HG03095 (cell line): ENCODE measurements around the gene HNRNPM.

ENCODE experiments used
- ATAC-seq: cut with Tn5 transposase; IDR thresholded peaks from one replicate; pipeline ENCODE4 v1.9.1; 2021; ENCODE audit warnings: moderate library complexity; ENCODE audit not compliant: unreplicated experiment

The HNRNPM gene

DNA sequence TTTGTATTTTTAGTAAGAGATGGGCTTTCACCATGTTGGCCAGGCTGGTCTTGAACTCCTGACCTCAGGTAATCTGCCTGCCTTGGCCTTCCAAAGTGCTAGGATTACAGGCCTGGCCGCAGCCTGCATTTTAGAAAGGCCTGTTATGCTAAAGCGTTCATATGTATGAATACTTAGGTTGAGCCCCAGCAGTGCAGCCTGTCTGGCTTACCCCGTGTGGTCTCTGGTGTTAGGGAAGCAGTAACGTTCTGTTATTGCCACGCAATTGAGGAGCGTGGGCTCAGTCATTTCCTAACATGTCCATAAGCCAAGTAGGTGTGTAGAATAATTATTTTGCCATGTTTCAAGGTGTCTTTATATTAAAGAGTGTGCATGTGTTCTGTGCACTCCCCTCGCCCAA, 14.3 kb downstream of the HNRNPM start:
- ATAC-seq = no peak

DNA sequence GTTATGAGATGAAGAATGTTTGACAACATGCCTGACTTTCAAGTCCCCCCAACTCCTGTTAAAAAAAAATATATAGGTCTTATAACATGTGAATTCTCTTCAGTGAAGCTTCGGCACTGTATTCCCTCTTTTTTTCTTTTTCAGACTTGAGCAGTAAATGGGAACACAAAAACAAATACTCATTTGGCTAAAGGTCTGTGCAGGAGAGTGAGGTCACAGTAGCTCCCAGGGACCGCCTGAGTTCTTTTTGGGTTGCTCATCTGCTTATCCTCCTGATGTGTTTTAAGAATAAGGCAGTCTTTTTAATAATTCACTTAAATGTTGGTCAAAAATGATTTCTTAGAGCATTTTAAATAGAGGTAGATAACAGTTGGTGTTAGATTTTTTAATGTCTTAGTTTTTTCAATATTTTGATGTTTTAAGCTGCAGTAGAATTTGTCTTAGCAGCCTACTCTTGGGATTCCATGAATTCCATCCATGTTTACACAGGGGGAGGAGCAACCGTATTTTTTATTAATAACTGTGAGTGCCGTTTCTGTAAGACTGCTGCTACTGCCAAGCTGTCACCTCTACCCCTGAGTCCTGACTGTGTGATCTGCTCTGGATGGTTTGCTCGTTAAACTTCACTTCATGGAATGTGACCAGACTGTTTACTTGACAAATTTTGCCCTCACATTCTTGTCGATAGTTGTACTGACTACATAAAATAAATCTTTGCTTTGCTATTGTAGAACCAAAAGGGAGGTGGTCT, 14.9 kb downstream of the HNRNPM start:
- ATAC-seq = no peak

DNA sequence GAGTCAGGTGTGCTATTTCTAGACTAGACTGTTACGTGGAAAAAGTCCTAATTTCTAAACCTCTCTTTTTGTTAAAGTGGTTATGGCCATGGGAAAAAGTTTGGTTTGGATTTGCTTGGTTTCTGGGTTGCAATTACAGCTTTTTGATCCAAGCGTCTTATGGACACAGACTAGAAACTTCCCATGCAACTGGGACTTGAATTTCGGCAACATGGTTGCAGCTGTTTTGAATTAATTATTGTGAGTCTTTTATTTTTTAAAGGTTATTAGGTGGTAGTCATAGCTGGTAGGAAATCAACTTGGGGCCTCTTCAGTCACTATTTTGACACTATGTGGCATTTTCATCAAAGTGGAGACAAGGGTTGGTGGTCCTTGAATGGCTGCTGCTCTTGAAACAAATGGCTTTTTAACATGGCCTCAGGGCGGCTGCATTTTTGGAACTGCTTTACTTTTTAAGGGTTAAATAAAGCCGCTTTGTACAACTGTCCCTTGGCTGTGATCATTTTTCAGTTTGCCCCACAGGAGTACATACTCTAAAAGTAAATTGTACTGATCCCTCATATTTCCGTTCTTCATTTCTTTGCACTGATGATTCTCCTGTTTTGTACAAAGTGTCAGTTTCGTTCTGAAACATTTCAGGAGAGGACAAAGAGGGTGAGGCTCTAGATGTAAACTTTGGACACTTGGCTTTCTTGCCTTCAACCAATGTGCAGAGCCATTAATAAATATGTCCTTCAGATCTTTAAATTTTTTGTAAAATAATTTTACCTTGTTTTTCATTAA, 15.9 kb downstream of the HNRNPM start:
- ATAC-seq = no peak

DNA sequence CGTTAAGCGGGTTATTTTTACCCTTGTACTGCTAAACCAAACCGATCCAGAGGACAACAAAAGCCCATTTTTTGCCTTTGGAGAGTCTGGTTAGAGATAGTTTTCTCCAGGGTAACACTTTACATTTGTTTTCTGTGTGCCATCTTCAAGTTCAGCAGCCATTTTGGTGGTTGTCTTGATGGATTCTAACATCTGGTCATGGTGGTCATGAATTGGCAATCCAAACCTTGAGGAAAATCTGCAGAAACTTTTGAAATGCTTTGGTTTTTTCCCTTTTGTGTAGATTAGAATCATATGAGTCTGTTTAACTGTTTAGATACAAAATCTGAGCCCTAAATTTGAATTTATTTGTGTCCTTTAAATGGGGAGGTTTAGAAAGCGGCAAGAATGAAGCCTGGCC, 16.6 kb downstream of the HNRNPM start:
- no peak for ATAC-seq

DNA sequence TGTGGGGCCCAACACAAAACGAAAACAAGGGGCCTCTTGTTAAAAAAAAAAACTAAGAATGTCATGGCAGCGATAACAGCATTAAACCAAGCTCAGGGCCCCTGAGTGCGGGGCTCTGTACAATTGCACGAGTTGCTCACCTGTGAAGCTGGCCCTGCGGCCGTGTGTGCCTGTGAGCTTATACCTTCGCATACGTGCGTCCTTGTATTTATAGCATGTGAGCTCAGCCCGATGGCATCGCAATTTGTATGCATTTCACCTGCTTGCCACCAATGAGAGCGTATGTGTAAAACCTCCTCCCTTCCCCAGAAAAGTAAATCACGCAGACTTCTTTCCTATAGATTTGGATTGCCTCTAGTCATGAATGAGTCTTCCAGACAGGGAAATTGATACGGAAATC, 17.1 kb downstream of the HNRNPM start:
- no peak for ATAC-seq

DNA sequence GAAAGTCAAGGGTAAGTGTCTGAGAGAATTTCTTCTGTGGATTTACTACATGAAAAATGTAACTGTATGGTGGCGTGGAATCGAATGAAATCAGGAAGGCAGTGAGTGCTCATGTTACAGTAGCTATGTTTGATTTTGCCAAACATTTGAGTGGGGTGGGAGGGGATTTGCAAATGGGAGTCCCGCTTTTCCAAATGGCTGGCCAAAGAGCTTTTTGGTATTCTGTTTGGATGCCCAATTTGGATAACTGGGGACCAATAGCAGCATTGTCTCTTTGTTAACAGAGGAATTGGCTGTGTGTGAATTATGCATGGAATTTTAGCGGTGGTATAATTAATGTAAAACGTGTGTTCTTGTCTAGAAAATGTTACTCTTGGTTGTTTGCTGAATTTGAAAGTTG, 17.8 kb downstream of the HNRNPM start:
- no peak for ATAC-seq

DNA sequence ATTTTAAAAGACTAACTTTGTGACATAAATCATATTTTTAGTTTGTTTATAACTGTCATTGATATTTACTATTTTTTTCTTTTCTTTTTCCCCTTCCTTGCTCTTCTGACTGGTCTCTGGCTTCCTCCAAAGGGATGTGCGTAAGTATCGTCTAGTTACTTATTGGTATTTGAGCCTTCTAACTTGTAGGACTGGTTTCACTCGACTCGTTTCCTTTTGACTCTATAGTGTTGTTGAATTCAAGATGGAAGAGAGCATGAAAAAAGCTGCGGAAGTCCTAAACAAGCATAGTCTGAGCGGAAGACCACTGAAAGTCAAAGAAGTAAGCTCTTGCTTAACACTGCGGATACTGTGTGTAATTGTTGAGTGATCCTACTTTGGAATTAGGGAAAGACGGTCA, 18.6 kb downstream of the HNRNPM start:
- ATAC-seq = no peak

DNA sequence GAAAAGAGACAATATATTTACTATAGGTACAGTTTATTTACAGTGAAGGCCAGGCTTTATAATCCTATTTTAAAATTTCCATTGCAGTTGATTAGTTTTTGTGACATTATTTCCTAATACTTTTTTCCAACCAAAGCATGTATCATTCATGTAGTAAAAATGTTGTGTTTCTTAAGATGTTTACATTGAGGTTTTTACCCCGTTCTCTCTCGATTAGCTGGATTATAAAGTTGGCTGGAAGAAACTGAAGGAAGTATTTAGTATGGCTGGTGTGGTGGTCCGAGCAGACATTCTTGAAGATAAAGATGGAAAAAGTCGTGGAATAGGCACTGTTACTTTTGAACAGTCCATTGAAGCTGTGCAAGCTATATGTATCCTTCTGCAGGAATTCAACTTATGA, 21.2 kb downstream of the HNRNPM start:
- ATAC-seq = no peak

DNA sequence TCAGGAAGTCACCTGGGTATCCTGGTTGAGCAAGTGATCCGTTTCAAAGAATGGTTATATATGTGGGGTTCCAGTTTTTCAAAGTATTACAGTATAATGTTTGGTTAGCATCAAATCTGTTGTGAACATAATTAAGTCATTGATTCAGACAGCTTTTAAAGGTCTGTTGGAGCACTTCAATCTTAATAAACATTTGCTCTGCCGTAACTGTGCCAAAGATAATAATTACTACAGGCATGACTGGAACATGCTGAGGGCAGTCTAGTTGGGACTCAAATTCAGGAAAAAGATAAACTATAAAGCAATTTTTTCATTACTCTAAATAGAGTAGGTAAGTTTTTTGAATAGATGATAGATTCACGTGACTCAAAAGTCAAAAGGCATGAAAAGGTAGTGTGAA, 23.3 kb downstream of the HNRNPM start:
- ATAC-seq = no peak

DNA sequence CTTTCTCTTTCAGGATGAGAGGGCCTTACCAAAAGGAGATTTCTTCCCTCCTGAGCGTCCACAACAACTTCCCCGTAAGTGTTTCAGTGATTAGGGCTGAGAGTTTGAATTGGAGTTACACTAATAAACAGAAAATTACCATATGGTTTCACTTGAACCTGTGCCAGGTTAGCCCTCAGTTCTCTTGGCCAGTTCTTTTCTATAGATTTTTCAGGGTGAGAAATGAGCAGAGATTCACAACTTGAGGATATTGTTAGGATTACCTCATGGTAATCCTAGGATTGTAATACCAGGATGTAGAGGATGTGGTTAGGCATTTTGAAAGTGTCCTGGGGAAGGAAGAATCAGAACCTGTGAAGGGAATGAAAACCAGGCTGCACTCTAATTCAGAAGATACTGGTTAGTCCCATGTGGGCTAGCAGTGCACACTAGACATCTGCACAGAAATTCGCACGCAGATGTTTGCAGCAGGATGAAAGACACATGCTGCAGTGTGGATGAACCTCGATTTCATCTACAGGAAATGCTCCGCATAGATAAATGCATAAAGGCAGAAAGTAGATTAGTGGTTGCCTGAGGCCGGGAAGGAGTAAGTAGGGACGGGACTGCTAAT, 24.1 kb downstream of the HNRNPM start:
- no peak for ATAC-seq

DNA sequence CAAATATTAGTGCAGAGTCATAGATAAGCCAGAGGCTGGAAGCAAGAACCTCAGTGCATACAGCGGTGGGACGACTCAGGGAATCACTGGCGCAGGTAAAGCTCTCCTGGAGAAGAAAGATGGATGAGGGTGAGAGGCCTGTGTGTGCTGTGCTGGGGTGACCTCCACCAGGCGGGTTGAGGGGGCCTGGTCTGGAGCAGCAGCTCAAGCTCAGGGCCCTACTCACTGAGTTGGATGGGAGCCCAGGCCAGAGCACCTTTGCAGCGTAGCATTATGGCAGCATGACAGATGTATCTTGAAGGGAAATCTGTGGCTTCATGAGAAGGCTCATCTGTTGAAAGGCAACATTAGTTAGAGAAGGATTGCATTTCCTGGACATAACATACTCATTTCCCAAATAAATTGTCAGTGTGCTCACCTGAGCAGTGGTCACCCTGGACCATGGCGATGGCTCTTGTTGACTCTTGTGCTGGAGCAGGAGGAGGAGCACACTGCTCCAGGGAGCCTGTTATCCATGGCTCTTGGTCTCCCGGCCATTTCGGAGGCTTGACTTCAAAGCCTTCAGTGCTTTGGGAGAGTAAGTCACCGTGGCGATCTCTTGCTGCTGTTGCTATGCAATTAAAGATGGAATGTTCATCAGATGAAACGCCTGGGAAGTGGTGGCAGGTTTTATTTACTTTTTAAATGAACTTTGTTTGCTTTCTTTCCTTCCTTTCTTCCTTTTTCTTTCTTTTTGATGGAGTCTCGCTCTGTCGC, 25.0 kb downstream of the HNRNPM start:
- ATAC-seq = no peak

DNA sequence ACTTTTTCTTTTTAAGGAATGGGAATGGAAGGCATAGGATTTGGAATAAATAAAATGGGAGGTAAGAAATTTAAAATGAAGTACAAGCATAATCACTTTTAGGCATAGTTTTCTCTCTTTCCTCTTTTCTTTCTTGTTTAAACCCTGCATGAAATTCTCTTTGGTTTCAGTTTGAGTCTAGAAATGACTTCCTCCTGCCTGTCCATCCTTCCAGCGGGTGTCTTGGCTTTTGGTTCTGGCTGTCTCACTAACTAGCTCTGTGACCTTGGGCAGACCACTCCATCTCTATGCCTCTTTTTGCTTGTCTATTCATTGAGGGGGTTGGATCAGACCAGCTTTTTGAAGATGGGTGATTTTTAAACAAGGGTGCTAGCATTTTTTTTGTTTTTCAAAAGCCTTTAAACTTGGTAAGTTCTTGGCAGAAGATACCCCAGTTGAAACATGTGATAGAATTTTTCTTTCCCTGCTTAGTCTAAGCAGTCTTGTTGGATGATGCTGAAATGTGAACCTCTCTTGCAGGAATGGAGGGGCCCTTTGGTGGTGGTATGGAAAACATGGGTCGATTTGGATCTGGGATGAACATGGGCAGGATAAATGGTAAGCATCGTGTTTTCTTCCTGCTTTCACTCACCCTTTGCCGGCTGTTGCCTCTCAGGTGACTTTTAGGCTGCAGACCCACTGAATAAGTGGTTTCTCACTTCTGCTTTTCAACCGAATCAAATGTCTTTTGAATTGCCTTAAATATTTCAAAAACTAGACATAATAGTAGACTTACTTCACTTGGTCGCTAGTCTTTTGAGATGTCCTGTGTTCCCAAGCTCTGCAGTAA, 29.1 kb downstream of the HNRNPM start:
- no peak for ATAC-seq

DNA sequence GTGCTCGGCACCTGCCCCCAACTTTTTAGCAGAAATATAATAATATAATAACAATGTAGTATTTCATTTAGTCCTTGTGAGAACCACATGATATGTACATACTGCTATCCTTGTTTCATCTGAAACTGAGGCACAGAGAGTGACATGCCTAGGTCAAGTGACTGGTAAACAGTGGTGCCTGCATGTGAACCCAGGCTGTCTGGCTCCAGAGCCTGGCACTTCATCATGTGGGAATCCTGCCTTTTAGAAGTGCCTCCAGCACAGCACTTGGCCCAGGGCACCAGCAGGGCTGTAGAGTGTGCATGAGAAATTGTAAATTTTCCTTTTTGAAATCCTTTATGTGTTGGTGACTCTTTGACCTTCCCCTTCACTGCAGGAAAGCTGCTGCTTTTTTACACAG, 30.2 kb downstream of the HNRNPM start:
- no peak for ATAC-seq

DNA sequence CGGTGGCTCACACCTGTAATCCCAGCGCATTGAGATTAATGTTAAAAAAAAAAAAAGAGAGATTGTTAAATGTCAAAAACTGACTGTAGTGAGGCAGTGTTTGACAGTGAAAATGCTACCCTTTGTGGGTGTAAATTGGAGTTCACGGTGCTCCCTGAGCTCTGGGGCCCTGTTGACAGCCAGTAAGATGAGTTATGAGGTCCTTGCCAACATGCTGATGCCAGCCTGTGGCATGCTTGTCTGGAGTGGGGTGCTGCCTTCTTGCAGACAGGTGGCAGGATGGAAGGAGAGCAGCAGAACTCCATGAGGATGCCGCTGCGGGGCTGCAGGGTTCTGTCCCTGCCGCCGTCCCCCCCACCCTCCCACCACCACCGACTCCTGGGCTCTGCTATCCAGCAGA, 31.7 kb downstream of the HNRNPM start:
- no peak for ATAC-seq

DNA sequence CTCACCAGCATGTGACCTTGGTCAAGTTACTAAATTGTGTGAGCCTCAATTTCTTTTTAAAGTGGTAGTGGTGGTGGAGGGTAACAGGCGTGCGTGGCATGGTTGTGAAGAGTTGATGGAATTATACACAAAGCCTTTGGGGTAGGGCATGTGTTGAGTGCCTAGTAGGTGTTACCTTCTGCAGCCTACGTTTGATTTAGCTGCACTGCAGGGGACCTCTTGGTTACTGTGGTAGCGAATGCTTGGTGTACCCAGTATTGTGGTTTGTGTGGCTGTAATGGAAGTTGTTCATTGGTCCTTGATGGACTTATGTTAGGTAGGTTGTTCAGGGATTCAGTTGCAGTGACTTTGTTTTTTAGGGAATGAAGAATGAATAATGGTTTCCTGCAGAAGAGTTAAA, 33.1 kb downstream of the HNRNPM start:
- no peak for ATAC-seq

DNA sequence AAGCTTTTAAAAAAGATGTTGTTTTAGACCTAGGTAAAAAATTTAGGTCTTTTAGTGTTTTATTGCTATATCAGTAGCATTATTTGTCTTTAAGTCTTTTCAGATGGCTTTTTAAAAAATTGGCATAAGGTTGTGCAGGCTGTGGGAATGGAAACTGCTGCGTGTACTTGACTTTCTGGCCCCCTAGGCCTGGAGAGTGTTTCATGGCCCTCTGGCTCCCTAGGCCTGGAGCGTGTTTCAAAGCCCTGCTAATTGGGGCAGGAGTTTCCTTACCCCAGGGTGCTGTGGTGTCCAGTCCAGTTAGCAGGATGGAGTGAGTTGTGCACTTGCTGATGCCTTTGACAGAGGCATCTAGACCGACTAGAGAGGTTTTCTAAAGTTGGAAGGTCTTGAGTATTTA, 33.8 kb downstream of the HNRNPM start:
- no peak for ATAC-seq

DNA sequence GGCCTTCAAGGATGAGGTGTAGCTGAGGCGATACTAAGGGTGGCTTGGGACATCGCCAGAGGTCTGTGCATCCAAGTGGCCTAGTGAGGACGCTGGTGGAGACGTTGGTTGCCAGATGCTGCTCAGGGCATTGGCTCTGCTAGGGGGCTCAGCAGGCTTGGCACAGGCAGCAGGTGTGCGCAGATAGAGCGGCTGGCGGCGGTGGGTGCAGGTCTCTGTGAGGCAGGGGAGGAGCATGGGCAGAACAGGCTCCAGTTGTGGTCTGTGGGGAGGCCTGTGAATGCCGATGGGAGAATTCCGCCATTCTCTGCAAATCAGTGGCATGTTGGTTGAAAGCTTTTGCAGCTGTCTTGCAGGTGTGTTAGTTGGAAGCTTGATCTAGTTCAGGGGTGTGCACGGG, 36.4 kb downstream of the HNRNPM start:
- no peak for ATAC-seq

DNA sequence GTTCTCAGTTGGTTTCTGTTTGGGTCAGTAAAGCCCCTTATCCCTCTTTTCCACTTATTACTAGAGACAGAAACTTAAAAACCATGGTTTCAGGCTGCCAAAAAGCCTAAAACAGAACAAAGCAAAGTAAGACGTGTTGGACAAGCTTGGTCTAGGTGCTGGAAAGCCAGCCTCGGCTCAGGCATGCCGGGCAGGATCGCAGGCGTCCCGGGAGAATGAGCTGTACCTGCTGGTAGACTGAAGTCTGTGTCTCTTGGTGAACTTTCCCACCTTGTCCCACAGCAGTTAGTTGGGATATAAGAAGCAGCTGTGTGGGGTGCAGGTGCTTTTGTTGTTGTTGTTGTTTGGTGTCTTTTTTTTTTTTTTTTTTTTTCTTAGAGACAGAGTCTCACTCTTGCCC, 36.8 kb downstream of the HNRNPM start:
- ATAC-seq = no peak

DNA sequence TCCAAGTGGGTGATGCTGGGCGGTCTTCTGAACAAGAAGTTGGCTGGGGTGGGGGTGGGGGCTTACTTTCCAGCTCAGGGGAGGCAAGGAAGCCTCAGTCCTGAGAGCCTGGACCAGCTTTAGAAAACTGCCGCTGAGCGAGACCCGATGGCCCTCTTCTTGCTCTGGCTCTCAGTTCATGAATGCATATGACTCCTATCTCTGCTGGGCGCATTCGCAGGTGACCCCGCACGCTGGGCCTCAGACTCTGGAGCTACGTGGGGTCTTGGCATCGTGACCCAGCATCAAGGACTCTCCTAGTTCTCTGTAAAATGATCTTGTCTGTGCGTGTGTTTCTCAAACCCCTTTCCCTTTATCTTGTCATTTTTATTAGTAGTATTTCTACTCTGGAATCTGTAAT, 37.9 kb downstream of the HNRNPM start:
- no peak for ATAC-seq

DNA sequence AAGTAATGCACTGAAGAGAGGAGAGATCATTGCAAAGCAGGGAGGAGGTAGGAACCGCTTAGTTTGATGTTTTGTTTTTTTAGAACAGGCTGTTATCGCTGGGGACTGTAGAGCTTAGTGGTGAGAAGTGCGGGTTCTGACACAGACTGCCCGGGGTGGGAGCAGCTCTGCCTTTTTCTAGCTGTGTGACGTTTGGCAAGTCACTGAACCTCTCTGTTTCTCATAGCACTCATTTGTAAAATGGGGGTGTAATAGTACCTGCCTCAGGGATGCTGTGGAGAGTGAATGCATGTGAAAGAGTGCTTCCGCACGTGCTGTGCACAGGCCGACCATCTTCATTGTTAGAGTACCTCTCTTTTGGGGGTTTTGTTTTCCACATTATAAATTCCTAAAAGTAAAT, 38.4 kb downstream of the HNRNPM start:
- ATAC-seq = no peak
